Posterior vena cava (tissue), 2 donors: Measurements from ENCODE around the gene COQ8A. TPM values are rescaled to one million over a fixed set of nuclear protein-coding genes. Genes with fewer than 3 reads are reported as not detected.
"Not testable (repeated sequence)": the region's sequence is repeated elsewhere in the genome, so short reads cannot be mapped to it uniquely, and the experiment has no call there.

Experiments
- DNase-seq: peaks from one replicate; pipeline ENCODE4 v3.0.0-alpha.2; 2020; ENCODE audit warnings: low spot score
- intact Hi-C, 2 donors: fragments of 100-400 bp; cut with DNase I; formaldehyde crosslinking; loops; one replicate each; pipeline versions ENCODE4 v1.14.1 to v1.14.2; 2022 to 2023
- total RNA-seq, 2 donors: library from RNA; stranded (reverse); fragmentation: NEBNext Ultra II Directional; extraction: Animal tissue kit (Norgen Biotek cat#: 25700); gene quantifications; one replicate each; pipeline ENCODE4 v1.2.1, GENCODE V29; 2021
- donor health status: DM: yes; HTN: yes; CAD: no.
- donor health status: DM: yes; HTN: yes; CAD: no.

COQ8A gene
- total RNA-seq, 2 donors from 2014 or later, result 15.4 to 21.1 TPM

DNA sequence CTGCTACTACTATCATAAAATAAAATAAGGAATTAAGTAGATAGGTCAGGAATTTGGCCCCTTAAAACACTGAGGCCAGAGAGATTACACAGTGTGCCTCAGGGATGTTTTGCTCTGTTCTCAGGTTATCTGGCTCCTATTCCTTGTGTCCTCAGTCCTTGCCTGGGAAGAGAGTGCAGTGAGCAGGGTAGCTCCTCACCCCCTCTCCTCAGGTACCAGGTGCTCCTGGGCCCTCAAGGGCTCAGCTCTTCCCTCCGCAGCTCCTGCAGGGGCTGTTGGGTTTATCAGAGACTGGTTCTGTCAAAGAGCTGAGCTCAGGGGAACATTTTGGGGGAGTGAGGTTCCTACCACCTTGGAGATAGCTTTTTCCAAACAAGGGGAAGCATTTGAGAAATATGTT, 20.1 kb upstream of the COQ8A start:
- intact Hi-C loops, result no loop called here
- no peak for DNase-seq

DNA sequence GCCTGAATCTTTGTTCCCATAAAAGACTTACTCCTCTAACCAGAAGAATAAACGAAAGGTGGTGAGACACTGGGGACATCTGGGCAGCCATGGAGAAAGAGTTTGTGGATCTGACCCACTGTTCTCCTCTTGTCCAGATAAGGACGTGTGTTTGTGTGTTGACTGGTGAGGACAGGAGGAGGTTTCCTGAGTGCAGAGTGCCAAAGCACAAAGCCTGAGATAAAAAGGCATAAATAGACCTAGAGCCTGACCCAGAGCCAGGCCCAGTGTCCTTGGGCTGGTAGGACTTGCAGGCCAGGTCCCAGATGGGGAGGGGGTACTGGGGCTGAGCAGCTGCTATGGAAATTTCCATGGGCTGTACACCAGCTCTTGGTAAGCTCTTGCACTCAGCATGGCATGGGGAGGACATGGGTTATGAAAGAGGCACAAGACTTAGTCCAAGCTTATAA, 19.6 kb upstream of the COQ8A start:
- no peak for DNase-seq
- intact Hi-C loops, result no loop called here

- intact Hi-C loops, result no loop called here
- no peak for DNase-seq
Measured at GRCh38 chr1:226921504-226921903, 18.6 kb upstream of the COQ8A start.

DNA sequence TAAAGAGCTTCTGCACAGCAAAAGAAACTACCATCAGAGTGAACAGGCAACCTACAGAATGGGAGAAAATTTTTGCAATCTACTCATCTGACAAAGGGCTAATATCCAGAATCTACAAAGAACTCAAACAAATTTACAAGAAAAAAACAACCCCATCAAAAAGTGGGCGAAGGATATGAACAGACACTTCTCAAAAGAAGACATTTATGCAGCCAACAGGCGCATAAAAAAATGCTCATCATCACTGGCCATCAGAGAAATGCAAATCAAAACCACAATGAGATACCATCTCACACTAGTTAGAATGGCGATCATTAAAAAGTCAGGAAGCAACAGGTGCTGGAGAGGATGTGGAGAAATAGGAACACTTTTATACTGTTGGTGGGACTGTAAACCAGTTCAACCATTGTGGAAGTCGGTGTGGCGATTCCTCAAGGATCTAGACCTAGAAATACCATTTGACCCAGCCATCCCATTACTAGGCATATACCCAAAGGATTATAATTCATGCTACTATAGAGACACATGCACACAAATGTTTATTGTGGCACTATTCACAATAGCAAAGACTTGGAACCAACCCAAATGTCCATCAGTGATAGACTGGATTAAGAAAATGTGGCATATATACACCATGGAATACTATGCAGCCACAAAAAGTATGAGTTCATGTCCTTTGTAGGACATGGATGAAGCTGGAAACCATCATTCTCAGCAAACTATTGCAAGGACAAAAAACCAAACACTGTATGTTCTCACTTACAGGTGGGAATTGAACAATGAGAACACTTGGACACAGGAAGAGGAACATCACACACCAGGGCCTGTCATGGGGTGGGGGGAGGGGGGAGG, 10.6 kb upstream of the COQ8A start:
- DNase-seq, intact Hi-C loops: not testable (repeated sequence)

DNA sequence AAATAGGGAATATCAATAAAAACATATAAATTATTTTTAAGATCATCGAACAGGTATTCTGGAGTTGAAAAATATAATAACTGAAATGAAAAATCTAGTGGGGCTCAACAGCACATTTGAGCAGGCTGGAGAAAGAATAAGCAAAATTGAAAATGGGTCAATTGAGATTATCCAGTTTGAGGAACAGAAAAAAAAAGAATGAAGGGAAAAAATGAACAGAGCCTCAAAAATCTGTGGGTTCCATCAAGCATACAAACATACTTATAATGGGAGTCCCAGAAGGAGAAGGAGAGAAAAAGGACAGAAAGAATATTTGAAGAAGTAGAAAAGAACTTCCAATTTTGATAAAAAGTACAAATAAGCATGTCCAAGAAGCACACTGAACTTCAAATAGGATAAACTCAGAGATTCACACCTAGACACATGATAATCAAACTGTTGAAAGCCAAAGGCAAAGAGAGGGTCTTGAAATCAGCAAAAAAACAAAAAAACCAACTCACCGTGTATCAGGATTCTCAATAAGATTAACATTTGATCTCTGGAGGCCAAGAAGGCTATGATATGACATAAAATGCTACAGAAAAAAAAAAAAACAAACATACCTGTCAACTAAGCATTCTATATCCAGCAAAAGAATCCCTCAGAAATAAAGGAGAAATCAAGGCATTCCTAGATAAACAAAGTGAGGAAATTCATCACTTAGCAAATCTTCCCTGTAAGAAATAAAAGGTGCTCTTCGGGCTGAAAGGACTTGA, 5.4 kb upstream of the COQ8A start:
- no peak for DNase-seq
- intact Hi-C loops, result no loop called here

- intact Hi-C loops, result no loop called here
- no peak for DNase-seq
Measured at GRCh38 chr1:226937940-226938725, 2.0 kb upstream of the COQ8A start.

- DNase-seq, result no peak
- intact Hi-C loops, result no loop called here
Measured at GRCh38 chr1:226938903-226939437, 1.1 kb upstream of the COQ8A start.

DNA sequence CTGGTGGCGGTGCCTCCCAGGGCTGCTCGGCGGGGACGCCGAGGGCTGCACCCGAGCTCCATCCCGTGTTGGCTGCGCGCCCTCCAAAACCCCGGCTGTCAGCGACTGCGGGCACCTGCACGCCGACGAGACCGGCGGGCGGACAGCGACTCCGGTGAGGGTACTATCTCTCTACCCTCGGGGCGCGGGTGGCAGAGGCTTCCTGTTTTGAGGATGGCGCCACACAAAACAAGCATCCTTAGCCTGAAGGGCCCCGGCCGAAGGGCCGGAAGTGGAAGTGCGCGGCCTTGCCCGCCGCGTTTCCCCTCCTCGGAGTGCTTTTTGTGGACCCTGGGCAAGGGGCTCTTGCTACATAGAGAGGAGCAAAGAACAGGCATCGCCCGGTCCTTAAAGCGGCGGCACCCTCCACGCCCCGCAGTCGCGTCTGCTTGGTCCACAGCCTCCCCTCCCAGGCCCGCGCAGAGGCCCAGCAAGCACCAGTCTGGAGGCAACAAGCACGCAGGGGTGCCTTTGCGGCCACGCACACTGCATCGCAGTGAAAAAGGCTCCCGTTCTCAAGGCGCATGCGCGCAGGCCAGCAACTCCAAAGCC, 561 bp upstream of the COQ8A start:
- intact Hi-C loops, result loop anchor here in 1 of 2 donors (1.0 kb wide), 1 partner anchor 35 kb away; no protein-coding TSS in a partner anchor
- DNase-seq, result peak; percentile 90

- DNase-seq, result no peak
- intact Hi-C loops, result loop anchor here in 1 of 2 donors (1.0 kb wide), 1 partner anchor 34 kb away; no protein-coding TSS in a partner anchor
Measured at GRCh38 chr1:226940806-226941067, 643 bp downstream of the COQ8A start.

DNA sequence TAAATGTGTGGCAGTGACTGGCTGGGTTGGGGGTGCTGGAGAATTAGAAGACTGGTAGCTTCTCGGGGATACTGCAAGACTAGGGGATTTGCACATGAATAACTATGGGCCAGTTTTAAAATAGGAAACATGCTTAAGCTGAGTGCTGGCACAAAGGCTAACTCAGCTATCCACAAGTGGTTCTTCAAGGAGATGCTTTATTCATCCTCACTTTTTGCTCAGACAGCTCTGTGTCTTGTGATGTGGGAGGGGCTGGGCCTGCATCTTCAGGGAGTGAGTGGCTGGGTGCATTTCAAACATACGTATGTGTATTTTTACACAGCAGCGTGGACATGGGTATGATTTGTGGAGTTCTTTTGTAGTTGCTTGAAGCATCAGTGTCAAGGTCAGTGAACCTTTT, 2.3 kb downstream of the COQ8A start:
- intact Hi-C loops, result no loop called here
- no peak for DNase-seq

DNA sequence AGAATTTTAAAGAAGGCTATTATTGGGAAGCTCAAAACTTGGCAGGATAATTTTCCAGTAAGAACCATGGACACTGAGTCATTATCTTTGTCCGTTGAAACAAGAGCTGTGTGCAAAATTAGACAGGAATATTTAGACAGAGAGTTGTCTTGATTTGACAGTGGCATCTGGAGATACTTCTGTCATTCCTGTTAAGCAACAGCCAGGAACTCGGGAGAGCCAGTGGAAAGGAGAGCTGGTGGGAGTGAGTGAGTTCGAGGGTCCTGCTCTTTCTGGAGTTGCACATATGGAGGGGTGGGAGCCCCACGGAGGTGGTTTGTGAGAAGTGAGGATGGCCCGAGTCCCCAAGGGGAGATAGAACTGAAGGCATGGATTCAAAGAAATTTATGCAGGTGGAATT, 3.1 kb downstream of the COQ8A start:
- intact Hi-C loops, result no loop called here
- DNase-seq, result no peak

DNA sequence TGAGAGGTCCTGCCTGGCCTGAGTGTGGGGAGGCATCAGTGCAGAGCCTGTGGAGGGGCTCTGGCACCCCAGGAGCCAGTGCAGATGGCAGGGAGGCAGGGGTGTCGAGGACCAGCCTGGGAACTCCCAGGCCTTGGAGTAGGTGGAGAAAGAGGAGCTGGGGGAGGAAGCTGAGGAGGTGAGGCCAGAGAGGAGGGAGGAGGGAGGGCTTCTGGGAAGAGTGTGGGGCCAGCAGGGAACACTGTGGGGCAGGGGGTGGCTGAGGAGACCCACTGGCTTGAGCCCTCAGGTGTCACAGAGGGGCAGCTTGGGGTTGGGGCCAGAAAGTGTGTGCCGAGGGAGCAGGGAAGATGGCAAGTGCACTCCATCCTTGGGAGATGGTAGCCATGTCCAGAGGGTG, 3.8 kb downstream of the COQ8A start:
- intact Hi-C loops, result no loop called here
- DNase-seq, result no peak

DNA sequence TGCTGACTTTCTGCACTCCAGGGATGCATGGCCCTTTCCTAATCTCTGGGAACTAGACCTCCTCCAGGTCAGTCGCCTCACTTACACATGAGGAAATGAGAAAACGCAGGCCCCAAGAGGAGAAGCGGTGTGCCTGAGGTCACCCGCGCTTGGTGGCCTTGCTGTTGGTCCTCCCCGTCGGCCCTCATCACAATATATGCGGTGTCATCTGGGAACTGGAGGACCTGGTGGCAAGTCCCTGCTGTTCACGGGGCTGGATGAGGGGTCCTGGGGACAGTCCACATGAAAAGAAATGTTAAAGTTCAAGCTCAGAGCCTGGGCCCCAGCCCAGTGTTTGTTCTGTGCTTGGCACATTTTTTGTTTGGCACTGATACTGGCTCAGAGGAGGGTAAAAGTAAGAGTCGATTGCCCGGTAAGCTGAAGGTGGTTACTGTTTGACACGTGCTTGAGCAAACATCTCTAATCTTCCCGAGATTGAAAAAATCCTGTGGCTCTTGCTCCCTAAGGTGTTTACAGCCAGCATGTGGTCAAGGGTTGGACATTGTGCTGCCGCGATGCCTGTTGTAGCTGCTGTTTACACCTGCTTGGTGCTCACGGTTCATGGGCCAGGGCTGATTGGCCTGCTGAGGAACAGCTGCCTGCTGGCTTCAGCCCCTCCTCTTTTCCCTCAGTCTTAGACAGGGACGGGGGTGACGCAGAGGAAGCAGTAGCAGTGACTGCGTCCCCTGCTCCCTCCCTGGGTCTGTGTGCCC, 5.2 kb downstream of the COQ8A start:
- DNase-seq, result no peak
- intact Hi-C loops, result no loop called here

DNA sequence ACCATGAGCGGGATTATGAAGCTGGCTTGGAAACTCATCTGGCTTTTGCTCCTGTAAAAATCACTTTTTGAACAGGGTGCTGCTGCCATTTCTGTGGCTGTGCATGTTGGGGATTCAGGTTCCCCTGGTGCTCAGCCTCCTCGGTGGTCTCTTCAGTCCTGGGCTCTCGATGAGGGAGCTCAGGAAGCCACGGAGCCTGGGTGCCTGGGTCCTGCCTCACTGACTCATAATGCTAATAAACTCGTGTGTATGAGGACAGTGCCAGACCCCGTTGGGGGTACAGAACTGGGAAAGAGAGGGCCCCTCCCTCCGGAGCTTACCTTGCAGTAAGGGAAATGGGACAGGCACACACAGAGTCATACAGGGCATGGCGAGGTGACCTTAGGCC, 5.8 kb downstream of the COQ8A start:
- intact Hi-C loops, result no loop called here
- no peak for DNase-seq

DNA sequence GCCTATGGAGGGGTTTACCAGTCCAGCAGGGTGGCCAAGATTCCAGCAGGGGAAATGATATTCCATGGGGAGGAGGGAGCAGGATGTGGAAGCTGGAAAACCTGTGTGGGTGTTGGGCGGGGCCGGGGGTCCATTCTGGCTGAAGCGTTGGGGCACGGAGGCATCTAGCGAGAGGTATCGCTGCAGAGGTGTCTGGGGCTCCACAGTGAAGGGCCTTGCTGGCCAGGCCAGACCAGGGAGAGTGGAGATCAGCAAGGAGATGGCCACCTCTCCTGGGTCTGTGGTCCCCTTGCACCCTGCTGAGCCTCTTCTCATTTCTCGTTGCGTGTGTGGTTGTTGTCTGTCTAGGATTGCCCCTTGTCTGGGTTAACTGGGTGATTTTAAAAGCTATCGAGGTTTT, 6.2 kb downstream of the COQ8A start:
- no peak for DNase-seq
- intact Hi-C loops, result no loop called here

GRCh38 chr1:226946841-226947240, 6.7 kb downstream of the COQ8A start:
- no peak for DNase-seq
- intact Hi-C loops, result no loop called here

- DNase-seq, result no peak
- intact Hi-C loops, result no loop called here
Measured at GRCh38 chr1:226948051-226948450, 8.0 kb downstream of the COQ8A start.

- no peak for DNase-seq
- intact Hi-C loops, result no loop called here
Measured at GRCh38 chr1:226948480-226948879, 8.4 kb downstream of the COQ8A start.

- no peak for DNase-seq
- intact Hi-C loops, result no loop called here
Measured at GRCh38 chr1:226948996-226949395, 8.9 kb downstream of the COQ8A start.
